Fibroblast of mammary gland (primary cell): Measurements from ENCODE around the gene P2RY14.

ENCODE experiments used
- DNase-seq: peaks from one replicate; pipeline ENCODE4 v3.0.0-alpha.2; 2010; ENCODE audit warnings: low read depth
- H3K4me3 ChIP-seq: 2 replicates; pipeline ENCODE4 v1.5.1; 2011; ENCODE audit warnings: low read depth, mild to moderate bottlenecking, low read length, moderate library complexity; ENCODE audit not compliant: control insufficient read depth
- TF ChIP-seq, protein P1 (sequence below): conservative IDR thresholded peaks from 2 replicates; pipeline ENCODE4 v1.5.1; 2011; ENCODE audit warnings: low read depth, low read length, inconsistent platforms; ENCODE audit not compliant: control insufficient read depth, insufficient read depth

The P2RY14 gene

DNA sequence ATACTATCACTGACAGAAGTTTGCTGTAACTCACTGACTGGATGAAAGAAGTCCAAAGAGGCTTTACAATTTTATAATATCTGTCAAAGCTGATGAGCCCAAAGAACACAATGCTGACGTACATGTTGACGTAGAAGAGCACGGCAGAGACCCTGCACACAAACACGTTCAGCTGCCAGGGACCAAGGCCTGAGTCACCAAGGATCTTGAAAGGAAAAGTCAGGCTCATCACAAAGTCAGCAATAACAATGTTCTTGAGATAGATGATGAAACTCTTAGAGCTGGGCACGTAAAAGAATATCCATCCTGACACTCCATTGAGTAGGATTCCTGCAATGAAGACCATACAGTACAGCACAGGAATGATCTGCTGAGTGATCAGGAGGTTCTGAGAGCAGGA, 64.5 kb downstream of the P2RY14 start:
- TF ChIP-seq, protein P1, sequence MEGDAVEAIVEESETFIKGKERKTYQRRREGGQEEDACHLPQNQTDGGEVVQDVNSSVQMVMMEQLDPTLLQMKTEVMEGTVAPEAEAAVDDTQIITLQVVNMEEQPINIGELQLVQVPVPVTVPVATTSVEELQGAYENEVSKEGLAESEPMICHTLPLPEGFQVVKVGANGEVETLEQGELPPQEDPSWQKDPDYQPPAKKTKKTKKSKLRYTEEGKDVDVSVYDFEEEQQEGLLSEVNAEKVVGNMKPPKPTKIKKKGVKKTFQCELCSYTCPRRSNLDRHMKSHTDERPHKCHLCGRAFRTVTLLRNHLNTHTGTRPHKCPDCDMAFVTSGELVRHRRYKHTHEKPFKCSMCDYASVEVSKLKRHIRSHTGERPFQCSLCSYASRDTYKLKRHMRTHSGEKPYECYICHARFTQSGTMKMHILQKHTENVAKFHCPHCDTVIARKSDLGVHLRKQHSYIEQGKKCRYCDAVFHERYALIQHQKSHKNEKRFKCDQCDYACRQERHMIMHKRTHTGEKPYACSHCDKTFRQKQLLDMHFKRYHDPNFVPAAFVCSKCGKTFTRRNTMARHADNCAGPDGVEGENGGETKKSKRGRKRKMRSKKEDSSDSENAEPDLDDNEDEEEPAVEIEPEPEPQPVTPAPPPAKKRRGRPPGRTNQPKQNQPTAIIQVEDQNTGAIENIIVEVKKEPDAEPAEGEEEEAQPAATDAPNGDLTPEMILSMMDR, result no peak
- H3K4me3 ChIP-seq, result no peak overlapping the region
- peak; percentile 37 for DNase-seq

DNA sequence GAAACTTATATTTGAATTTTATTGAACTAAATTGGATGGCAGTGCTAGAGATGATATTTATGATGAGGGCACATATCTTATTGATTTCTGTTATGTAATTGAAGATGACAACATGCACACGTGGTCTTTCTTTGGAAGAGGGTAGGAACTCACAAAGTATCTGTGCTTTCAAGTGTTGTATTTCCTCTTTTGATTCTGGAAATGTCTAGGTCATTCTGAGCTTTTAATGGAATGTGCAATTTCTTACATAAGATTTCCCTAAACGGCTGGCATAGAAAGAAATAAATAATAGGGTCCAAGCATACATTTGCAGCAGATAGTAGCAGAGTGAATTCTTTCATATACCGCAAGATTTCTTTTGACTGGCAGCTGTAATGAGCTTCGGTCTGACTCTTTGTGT, 65.2 kb downstream of the P2RY14 start:
- no peak for DNase-seq
- TF ChIP-seq, protein P1, result no peak
- H3K4me3 ChIP-seq, result no peak overlapping the region

DNA sequence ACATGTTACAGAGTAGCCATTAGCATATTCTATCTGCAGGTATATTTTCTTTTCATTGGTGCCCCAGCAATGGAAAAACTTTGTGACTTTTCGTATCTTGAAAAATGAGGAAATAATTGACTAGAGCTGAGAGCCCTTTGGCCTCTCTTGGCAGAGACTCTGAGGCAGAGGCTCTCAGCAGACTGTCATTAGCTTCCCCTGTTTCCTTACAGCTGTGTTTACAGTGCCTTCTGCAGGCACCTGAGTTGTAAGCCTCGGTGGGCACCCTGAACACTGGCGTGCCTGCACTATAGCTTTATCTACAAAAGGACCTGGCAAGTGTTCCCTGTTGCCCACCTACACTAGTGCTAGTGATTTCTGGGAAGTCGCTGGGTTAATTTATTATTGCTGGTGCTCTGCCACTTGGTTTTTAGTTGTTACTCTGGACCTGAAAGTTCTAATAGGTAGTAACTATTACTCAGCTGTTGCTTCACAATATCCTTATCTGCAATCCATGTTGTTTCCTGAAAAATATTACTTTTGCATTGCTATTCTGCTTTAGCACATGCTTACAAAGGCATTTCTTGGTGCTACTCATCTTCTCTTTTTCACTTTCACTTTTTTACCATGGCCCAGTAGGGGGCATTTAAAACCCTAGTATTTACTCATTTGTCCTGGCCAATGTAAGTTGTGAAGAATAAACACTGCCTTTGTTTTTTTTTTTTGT, 67.5 kb downstream of the P2RY14 start:
- H3K4me3 ChIP-seq, result no peak overlapping the region
- peak; percentile 8 for DNase-seq
- TF ChIP-seq, protein P1, result peak; percentile 5

DNA sequence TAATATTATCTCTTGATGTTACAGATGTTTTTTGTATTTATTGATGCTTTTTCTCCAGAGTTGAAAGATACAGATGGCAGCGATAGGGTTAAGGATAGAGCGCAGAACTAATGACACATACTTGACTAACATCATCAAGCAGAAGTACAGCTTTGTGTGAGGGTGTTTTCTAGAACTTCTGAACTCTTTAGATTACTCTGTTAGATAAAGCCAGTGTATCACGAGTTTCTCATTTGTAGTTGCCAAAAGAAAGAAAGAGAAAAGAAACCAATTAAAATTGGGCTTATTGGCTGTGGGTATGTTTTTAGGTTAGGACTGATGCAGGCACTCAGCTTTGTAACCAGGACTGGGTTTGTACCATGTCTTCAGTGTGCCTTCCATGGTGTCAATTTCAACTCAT, 68.7 kb downstream of the P2RY14 start:
- H3K4me3 ChIP-seq, result no peak overlapping the region
- no peak for DNase-seq
- TF ChIP-seq, protein P1, result no peak

DNA sequence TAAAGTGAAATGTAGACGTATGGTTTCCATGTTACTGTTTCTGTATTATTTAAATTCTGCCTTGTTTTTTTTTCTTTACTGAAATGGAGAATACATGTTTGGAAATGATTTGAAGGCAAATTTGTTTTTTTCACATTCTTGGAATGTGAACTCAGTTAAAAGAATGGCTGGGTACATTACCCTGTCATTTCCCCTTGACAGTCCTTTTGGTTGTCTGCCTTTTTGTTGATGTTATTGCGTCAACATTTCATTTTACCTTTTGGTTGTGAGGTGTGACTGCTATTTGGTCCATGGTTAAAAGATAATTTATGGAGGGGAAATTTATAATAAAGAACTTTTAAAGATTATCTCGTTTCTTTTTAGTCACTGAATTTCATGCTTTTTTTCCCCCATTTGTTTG, 72.1 kb downstream of the P2RY14 start:
- H3K4me3 ChIP-seq, result no peak overlapping the region
- DNase-seq, result no peak

DNA sequence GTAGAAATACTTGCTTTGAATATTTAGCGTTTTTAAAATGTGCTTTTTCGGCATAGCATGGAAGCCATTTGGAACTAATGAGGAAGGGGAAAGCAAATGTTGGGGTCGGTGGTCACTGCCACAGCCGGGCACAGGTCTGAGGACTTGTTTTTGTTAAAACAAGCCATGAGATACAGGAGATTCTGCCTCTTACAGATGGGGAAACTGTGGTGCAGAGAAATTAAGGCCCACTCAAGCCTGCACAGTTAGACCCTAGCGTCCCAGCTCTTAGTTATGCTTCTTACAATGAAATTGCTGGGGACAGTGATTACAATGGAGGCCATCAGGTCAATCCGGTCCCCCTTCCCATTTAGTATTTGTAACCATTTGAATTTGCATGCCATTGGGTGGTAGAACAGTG, 72.9 kb downstream of the P2RY14 start:
- no peak overlapping the region for H3K4me3 ChIP-seq
- TF ChIP-seq, protein P1, result no peak
- no peak for DNase-seq

More for the DNA sequence above, 72.1 kb downstream of the P2RY14 start:
- TF ChIP-seq, protein P1, result no peak
